T-helper 2 cell treated with Interferon-gamma antibody and Interleukin-4, amounts not matched to agents 5 μg/mL and 100 μg/mL, for 36 hours (primary cell): ENCODE measurements around the gene NDUFAF2.

Experiments used
- DNase-seq: peaks from one replicate; pipeline ENCODE4 v3.0.0; 2021; ENCODE audit warnings: low spot score
- H3K27ac Mint-ChIP-seq: one replicate; pipeline ENCODE4 v1.8.0; 2021; ENCODE audit warnings: mild to moderate bottlenecking, mixed read lengths
- H3K27me3 Mint-ChIP-seq: one replicate; pipeline ENCODE4 v1.8.0; 2021; ENCODE audit warnings: low read depth, mixed read lengths
- H3K36me3 Mint-ChIP-seq: one replicate; pipeline ENCODE4 v1.8.0; 2021; ENCODE audit warnings: low read depth, mixed read lengths
- H3K4me1 Mint-ChIP-seq: one replicate; pipeline ENCODE4 v1.8.0; 2021; ENCODE audit warnings: low read depth, mixed read lengths
- H3K4me3 Mint-ChIP-seq: one replicate; pipeline ENCODE4 v1.8.0; 2022; ENCODE audit warnings: mild to moderate bottlenecking, moderate library complexity, mixed read lengths
- H3K9me3 Mint-ChIP-seq: one replicate; pipeline ENCODE4 v1.8.0; 2021; ENCODE audit warnings: mixed read lengths

Gene NDUFAF2, protein sequence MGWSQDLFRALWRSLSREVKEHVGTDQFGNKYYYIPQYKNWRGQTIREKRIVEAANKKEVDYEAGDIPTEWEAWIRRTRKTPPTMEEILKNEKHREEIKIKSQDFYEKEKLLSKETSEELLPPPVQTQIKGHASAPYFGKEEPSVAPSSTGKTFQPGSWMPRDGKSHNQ

DNA sequence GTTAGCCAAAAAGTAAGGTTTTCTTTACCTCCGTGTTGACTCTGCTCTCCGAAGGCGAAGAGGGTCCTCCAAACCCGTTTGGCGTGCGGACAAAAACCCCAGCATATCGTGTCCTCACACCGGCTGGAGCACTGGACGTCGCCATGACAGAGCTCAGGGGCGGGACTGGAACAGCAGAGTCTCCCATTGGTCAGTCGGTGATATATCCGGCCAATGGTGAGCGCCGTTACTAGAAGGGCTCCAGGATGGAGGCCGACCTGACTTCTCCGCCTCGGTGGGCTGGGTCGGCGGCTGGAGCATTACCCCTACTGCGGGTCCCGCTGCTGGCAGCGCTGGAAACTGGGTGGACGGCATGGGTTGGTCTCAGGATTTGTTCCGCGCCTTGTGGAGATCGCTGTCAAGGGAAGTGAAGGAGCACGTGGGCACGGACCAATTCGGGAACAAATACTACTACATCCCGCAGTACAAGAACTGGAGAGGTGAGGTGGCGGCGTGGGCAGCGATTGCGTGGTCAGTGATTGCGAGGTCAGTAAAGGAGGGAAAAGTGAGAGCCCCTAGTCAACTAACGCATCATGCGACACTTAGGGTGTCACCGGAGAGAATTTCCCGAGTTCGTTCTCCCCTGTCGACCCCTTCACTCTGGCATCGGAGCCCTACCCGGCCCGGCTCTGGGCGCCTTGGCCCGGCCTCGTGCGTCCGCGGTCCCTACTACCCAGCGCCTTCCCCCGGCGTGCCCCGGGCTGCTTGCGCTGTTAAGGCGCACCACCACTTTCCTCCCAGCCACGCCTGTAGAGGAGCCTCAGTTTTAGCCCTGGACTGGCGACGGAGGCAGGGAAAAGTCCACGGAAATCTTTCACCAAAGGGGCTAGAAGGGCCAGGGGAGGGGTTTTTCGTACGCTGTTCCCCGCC lies at the start of gene NDUFAF2, which contains the start of gene ERCC8:
TSS of gene NDUFAF2 (plus strand) at position 302 of the 909 bp plus-strand sequence. CDS start at position 353, 51 bp downstream.
TSS of gene ERCC8 (minus strand) at position 167 of the 909 bp plus-strand sequence. CDS start at position 105, 62 bp downstream.
- no peak within 1 kb of the TSS for H3K4me3 Mint-ChIP-seq
- peak within 1 kb of the TSS; percentile 86 for H3K27ac Mint-ChIP-seq
- H3K9me3 Mint-ChIP-seq: no peaks in the 10 kb centered on the region
- peak; percentile 88 for DNase-seq
- peaks cover 21% of the 10 kb centered on the region for H3K4me1 Mint-ChIP-seq
- no peaks in the 10 kb centered on the region for H3K27me3 Mint-ChIP-seq
- peaks cover 1% of the 10 kb centered on the region for H3K36me3 Mint-ChIP-seq

DNA sequence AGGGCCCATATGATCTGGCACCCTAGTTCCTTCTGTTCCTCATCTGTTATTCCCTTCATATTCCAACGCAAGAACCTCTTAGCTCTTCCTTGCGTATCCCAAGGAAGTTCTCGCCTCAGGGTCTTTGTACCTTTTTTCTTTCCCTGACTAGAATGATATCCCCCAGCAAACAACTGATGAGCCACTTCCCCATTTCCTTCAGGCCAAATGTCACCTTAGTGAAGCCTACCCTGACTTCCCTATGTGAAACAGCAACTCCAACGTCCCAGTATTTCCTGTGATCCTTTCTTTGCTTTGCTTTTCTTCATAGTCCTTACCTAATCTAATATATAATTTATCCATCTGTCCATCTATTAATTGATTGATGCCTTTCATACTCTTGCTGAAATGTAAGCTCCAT lies 48.0 kb upstream of the NDUFAF2 start:
- Mint-ChIP-seq H3K27me3 (no peaks in the 10 kb centered on the region), H3K36me3 (peaks cover 17% of the 10 kb centered on the region), H3K4me1 (no peaks in the 10 kb centered on the region), H3K27ac (no peak overlapping the region), H3K4me3 (no peak overlapping the region), H3K9me3 (no peaks in the 10 kb centered on the region)
- DNase-seq: no peak

DNA sequence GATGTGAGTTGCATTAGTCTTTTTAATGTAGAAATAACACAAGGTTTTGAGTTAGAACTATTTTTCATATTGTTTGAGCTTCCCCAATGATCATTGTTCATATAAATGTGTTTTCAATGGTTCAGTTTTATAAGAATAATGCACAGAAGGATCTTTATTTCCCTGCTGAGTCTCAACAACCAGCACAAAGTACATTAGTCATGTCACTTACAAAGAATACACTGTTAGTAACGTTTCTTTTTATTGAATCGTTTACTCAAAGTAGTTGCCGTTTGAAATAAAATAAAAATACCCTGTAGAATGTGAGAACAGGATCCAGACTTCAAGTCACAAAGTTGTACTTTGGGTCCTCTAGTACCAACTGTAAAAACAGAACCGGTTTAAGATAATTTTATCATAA lies 41.6 kb upstream of the NDUFAF2 start:
- H3K9me3 Mint-ChIP-seq: no peaks in the 10 kb centered on the region
- no peak overlapping the region for H3K27ac Mint-ChIP-seq
- no peak for DNase-seq
- H3K4me1 Mint-ChIP-seq: peaks cover 13% of the 10 kb centered on the region
- no peaks in the 10 kb centered on the region for H3K27me3 Mint-ChIP-seq
- no peak overlapping the region for H3K4me3 Mint-ChIP-seq
- H3K36me3 Mint-ChIP-seq: peaks cover 8% of the 10 kb centered on the region

DNA sequence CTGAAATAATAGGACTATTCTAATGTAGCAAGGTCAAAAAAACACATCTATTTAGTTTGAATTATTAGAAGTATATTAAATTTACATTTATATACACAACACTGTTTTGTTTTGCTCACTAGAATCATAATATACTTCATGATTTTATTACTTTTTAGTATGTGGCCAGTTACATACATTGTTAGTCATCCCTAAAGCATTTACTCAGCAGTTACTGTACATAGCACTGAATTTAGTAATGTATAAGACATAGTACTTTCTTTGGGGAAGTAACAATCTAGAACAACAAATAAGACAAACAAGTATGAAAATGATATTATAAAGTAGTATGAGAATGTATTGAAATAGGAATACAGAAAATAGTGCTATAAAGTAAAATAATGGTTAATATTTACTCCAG lies 28.4 kb upstream of the NDUFAF2 start:
- Mint-ChIP-seq H3K36me3 (peaks cover 18% of the 10 kb centered on the region), H3K4me3 (no peak overlapping the region), H3K9me3 (no peaks in the 10 kb centered on the region), H3K27me3 (no peaks in the 10 kb centered on the region), H3K4me1 (no peaks in the 10 kb centered on the region), H3K27ac (no peak overlapping the region)
- no peak for DNase-seq

DNA sequence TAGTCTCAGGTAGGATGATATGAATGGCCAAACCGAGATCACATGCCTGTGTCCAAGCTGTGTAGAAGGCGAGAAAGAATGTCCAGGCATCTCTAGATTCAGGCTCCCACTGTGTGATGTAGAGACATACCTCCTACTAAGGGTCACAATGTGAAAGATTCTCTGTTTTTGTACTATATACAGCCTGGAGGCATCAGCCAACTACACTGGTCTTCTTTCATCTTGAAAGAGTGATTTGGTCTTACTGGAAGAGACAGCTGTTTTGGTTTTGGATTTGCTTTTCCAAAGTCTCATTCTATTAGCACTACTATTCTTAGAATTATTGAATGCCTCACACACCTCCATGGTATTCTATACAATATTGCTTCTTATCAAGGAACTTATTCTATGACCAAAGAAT lies 26.5 kb upstream of the NDUFAF2 start:
- DNase-seq: no peak
- no peak overlapping the region for H3K4me3 Mint-ChIP-seq
- H3K9me3 Mint-ChIP-seq: no peaks in the 10 kb centered on the region
- peaks cover 18% of the 10 kb centered on the region for H3K36me3 Mint-ChIP-seq
- H3K27me3 Mint-ChIP-seq: no peaks in the 10 kb centered on the region
- no peak overlapping the region for H3K27ac Mint-ChIP-seq
- no peaks in the 10 kb centered on the region for H3K4me1 Mint-ChIP-seq

DNA sequence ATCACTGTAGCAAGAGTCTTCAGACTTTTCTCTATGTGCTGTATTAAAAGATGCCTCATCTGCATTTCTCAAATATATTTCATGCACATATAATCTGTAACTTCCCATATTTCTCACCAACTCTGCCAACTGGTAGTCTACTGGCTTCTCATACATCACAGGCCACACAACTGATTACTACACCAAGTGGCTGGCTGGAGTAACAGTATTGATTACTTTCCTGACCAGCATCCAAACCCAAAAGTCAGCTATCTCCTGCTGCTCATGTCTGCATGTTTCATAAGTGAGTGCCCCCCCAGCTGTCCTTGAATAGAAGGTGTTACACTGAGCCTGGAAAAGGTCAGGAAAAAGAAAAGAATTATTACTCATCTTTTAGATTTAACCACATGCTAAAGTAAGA lies 17.6 kb upstream of the NDUFAF2 start:
- no peaks in the 10 kb centered on the region for H3K27me3 Mint-ChIP-seq
- no peak overlapping the region for H3K27ac Mint-ChIP-seq
- peaks cover 5% of the 10 kb centered on the region for H3K36me3 Mint-ChIP-seq
- DNase-seq: no peak
- H3K9me3 Mint-ChIP-seq: no peaks in the 10 kb centered on the region
- H3K4me1 Mint-ChIP-seq: no peaks in the 10 kb centered on the region
- H3K4me3 Mint-ChIP-seq: no peak overlapping the region

DNA sequence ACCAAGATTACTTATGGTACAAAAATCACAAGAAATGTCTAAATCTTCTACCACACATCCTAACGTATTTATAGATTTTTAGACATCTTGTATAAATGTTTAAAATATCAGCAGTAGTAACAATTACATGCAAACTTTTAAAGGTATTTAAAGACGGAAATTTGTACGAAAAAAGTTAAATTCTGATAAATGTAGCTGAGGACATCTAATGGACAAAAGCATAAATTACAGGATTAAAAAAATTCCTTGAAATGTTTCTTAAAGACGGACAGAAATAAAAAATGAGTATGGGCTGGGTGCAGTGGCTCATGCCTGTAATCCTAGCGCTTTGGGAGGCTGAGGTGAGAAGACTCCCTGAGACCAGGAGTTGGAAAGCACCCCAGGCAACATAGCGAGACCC lies 16.0 kb upstream of the NDUFAF2 start:
- H3K36me3 Mint-ChIP-seq: peaks cover 5% of the 10 kb centered on the region
- H3K4me1 Mint-ChIP-seq: no peaks in the 10 kb centered on the region
- H3K27me3 Mint-ChIP-seq: no peaks in the 10 kb centered on the region
- no peak overlapping the region for H3K27ac Mint-ChIP-seq
- H3K9me3 Mint-ChIP-seq: no peaks in the 10 kb centered on the region
- no peak for DNase-seq
- no peak overlapping the region for H3K4me3 Mint-ChIP-seq

DNA sequence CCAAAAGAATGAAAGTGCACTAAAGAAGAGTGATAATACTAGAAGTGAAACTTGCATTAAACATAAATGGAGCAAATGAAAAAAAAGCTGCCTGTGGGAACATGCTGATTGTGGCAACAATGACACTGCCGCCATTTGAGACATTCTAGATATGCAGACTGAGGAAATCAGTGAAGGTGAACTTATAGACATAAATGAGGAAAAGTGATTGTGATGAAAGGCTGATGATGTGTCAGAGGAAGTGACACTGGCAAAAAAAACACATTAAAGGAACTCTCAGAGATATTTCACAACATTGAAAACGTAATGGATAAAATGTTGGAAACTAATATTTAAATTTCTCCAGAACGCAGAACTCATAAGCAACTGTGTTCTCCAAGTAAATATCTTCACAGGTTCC lies 1.4 kb upstream of the NDUFAF2 start:
- Mint-ChIP-seq H3K9me3 (no peaks in the 10 kb centered on the region), H3K4me3 (no peak overlapping the region), H3K36me3 (no peaks in the 10 kb centered on the region), H3K27me3 (no peaks in the 10 kb centered on the region), H3K4me1 (peaks cover 21% of the 10 kb centered on the region), H3K27ac (no peak overlapping the region)
- DNase-seq: no peak

DNA sequence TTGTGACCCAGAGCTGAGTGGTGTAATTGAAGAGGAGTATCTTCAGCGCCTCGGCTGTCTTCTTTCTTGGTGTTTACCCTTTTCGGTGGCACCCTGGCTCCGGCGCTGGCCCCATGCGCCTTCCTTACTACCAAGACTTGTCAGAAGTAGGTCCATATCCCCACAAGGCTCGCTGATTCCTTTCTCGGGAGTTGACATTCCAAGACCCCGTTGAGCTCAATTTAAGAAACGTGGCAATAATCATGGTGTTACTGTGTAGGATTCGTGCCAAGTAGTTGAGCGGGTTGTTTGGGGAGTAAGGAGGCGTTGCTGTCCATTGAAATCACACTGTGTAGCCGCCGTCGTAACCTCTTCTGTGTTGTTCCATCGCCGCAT lies 795 bp downstream of the NDUFAF2 start:
- H3K4me3 Mint-ChIP-seq: no peak overlapping the region
- no peak for DNase-seq
- H3K4me1 Mint-ChIP-seq: peaks cover 21% of the 10 kb centered on the region
- no peaks in the 10 kb centered on the region for H3K9me3 Mint-ChIP-seq
- H3K27me3 Mint-ChIP-seq: no peaks in the 10 kb centered on the region
- peak overlapping the region; percentile 86 for H3K27ac Mint-ChIP-seq
- peaks cover 1% of the 10 kb centered on the region for H3K36me3 Mint-ChIP-seq

DNA sequence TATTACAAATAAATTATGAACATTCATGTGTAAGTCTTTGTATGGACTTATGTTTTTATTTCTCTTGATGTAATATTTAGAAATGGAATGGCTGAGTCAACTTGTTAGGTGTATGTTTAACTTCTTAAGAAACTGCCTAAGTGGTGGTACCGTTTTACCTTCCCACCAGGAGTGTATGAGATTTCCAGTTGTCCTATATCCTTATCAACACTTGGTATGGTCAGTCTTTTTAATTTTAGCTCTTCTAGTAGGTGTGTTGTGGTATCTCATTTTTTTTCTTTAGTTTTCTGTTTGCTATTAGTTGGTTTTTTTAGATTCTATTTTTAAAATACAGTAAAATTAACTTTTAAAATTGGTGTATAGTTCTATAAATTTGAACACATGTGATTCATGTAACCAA lies 3.7 kb downstream of the NDUFAF2 start:
- Mint-ChIP-seq H3K4me3 (no peak overlapping the region), H3K4me1 (peaks cover 12% of the 10 kb centered on the region), H3K27me3 (no peaks in the 10 kb centered on the region), H3K36me3 (peaks cover 1% of the 10 kb centered on the region), H3K9me3 (no peaks in the 10 kb centered on the region), H3K27ac (no peak overlapping the region)
- no peak for DNase-seq

DNA sequence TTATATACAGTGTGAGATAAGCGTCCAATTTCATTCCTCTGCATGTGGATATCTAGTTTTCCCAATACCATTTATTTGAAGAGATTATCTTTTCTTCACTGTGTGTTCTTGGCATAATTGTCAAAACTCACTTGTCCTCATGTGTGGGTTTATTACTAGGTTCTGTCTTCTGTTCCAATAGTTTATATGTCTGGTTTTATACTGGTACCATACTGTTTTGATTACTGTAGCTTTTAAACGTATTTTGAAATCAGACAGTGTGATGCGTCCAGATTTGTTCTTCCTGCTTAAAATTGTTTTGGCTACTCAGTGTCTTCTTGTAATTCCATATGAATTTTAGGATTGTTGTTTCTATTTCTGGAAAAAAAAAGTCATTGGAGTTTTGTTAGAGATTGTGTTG lies 10.2 kb downstream of the NDUFAF2 start:
- peaks cover 9% of the 10 kb centered on the region for H3K9me3 Mint-ChIP-seq
- no peak overlapping the region for H3K4me3 Mint-ChIP-seq
- H3K36me3 Mint-ChIP-seq: peaks cover 5% of the 10 kb centered on the region
- H3K4me1 Mint-ChIP-seq: no peaks in the 10 kb centered on the region
- no peaks in the 10 kb centered on the region for H3K27me3 Mint-ChIP-seq
- DNase-seq: no peak
- H3K27ac Mint-ChIP-seq: no peak overlapping the region

DNA sequence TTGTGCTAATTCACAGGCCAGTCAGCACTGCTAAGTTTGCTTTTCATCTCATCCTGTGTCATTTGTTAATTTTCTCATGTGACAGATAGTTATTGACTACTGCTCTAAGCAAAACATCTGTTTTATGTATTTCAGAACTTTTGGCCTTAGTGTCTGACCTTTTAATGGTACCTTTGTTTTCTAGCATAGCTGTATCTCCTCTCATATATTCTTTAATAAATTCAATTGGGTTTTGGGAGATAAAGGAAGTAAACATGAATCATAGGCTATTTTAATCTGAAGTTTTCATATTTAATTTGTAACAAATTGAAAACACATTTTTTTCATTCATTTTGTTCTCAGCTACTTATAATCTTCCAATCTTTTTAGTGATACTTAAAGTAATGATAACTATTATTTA lies 13.1 kb downstream of the NDUFAF2 start:
- Mint-ChIP-seq H3K4me3 (no peak overlapping the region), H3K9me3 (peaks cover 9% of the 10 kb centered on the region), H3K27me3 (no peaks in the 10 kb centered on the region), H3K27ac (no peak overlapping the region), H3K4me1 (no peaks in the 10 kb centered on the region), H3K36me3 (peaks cover 5% of the 10 kb centered on the region)
- DNase-seq: no peak

DNA sequence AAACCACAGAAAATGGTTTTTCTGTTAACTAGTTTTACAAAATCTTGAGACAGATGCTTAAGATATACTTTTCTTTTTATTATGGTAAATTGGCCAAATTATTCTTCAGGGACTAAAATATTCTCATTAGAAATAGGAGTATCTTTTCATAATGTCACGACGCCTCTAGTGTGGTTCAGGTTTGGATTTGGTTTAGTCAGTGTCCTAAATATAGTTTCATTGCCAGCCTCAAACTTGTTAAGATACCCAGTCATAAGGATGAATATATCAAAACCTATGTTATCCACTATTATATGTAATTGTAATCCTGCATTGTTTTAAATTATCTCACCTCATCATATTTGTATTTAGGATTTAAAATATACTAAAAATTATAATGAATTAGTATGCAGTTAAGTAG lies 13.7 kb downstream of the NDUFAF2 start:
- Mint-ChIP-seq H3K9me3 (peaks cover 9% of the 10 kb centered on the region), H3K36me3 (peaks cover 5% of the 10 kb centered on the region), H3K27ac (no peak overlapping the region)

DNA sequence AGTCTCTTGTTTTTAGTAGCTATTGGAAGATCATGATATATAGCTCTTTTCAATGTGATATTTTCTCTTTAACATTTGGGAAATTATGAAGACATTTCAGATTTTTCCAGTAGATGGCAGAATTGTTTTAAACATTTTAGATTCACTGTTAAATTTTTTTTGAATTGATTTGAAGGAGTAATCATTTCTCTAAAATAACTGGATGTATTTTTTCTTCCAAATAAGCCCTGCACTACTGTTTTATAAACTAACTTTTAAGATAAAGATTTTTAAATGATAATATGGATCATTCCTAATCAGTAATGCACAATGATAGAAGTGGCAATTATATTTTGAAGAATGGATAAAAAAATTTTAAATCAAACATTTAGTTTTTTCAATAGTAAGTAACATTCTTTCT lies 14.2 kb downstream of the NDUFAF2 start:
- Mint-ChIP-seq H3K4me3 (no peak overlapping the region), H3K36me3 (peaks cover 5% of the 10 kb centered on the region), H3K4me1 (no peaks in the 10 kb centered on the region), H3K9me3 (peaks cover 9% of the 10 kb centered on the region), H3K27ac (no peak overlapping the region), H3K27me3 (no peaks in the 10 kb centered on the region)
- DNase-seq: no peak

More for the DNA sequence above, 13.7 kb downstream of the NDUFAF2 start:
- no peak for DNase-seq
- Mint-ChIP-seq H3K4me1 (no peaks in the 10 kb centered on the region), H3K4me3 (no peak overlapping the region), H3K27me3 (no peaks in the 10 kb centered on the region)
